Spleen (tissue), 7 donors: ENCODE measurements around the gene CTH.

ENCODE experiments used
- CTCF ChIP-seq, 11 experiments: fragments of 200-600 bp in 7 of 11; fragments of 450-650 bp in 4 of 11; sonication (generic) in 4 of 11; IDR thresholded peaks in 8 of 11; conservative IDR thresholded peaks in 3 of 11; 1 replicate in 7 of 11; 2 replicates in 4 of 11; pipeline versions ENCODE4 v1.4.0 to v1.8.0; 2016 to 2021; ENCODE audit warnings: antibody characterized with exemption in 11 of 11, inconsistent platforms in 4 of 11, mild to moderate bottlenecking in 1 of 11
- POLR2A ChIP-seq, 3 donors: fragments of 450-650 bp; IDR thresholded peaks; one replicate each; pipeline ENCODE4 v1.5.1; 2017; ENCODE audit warnings: antibody characterized with exemption in 3 of 3, mild to moderate bottlenecking in 1 of 3
- POLR2AphosphoS5 ChIP-seq, 3 donors: sonication (generic); formaldehyde crosslinking; IDR thresholded peaks; one replicate each; pipeline ENCODE4 v1.5.1; 2017; ENCODE audit warnings: antibody characterized with exemption in 3 of 3
- donor health status: DM: no; HTN: no; CAD: no; lungs with moderate emphysema.
- donor health status: DM: no; HTN: no; CAD: no.
- donor health status: DM: no; HTN: no; CAD: no.

DNA sequence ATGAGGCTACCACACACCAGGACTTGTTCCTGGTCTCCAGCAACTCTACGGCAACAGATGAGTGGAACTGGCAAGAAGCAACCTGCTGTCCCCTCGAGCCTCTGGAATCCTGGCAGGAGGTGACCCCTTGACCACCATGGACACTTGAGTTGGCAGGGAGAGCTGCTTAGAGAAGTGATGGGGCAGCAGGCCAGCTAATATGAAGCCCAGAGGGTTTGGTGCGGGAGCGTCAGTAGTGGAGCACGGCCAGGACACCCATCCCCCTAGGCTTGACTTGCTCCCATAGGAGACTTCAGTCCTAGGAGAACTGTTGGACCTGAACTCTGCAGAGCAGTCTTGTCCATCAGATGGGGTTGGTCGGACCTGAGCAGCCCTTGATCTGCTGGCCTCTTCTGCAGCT is 56.5 kb downstream of the CTH start:
- TF ChIP-seq CTCF (IDR thresholded peaks at IDR 0.05 in 8 of 11, conservative IDR thresholded peaks at IDR 0.05 in 3 of 11) = no peak
- no peak for TF ChIP-seq POLR2AphosphoS5 (IDR thresholded peaks at IDR 0.05)
- no peak for TF ChIP-seq POLR2A (IDR thresholded peaks at IDR 0.05)
